Body of pancreas (tissue), 4 donors: ENCODE results near the gene WDR49.

Experiments
- POLR2A ChIP-seq, 3 donors: fragments of 450-650 bp; IDR thresholded peaks; one replicate each; pipeline ENCODE4 v1.6.1; 2016; ENCODE audit warnings: antibody characterized with exemption in 3 of 3, mild to moderate bottlenecking in 2 of 3
- TF ChIP-seq, protein P1 (sequence below), 7 experiments: fragments of 450-650 bp in 4 of 7; fragments of 200-600 bp in 3 of 7; sonication (generic) in 3 of 7; IDR thresholded peaks; one replicate each; pipeline ENCODE4 v1.5.1; 2016 to 2019; ENCODE audit warnings: antibody characterized with exemption in 7 of 7

DNA sequence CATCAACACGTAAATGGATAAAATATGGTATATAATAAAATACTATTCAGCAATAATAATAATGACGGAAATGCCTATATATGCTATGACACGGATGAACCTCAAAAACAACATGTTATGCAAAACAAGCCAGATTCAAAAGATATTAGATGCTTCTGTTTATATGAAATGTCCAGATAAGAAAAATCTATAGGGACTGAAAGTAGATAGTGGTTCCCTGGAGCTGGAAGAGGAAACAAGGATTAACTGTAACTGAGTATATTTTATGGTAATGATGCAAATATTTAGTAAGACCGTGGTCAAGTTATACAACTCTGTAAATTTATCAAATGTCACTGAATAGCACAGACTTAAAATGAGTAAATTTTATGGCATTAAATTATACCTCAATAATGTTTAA is 25.8 kb upstream of the WDR49 start:
- TF ChIP-seq, protein P1, sequence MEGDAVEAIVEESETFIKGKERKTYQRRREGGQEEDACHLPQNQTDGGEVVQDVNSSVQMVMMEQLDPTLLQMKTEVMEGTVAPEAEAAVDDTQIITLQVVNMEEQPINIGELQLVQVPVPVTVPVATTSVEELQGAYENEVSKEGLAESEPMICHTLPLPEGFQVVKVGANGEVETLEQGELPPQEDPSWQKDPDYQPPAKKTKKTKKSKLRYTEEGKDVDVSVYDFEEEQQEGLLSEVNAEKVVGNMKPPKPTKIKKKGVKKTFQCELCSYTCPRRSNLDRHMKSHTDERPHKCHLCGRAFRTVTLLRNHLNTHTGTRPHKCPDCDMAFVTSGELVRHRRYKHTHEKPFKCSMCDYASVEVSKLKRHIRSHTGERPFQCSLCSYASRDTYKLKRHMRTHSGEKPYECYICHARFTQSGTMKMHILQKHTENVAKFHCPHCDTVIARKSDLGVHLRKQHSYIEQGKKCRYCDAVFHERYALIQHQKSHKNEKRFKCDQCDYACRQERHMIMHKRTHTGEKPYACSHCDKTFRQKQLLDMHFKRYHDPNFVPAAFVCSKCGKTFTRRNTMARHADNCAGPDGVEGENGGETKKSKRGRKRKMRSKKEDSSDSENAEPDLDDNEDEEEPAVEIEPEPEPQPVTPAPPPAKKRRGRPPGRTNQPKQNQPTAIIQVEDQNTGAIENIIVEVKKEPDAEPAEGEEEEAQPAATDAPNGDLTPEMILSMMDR (IDR thresholded peaks at IDR 0.05): no peak
- TF ChIP-seq POLR2A (IDR thresholded peaks at IDR 0.05): no peak
